Left lobe of liver (tissue), 2 donors: ENCODE results near the gene POC5. TPM values are rescaled to one million over a fixed set of nuclear protein-coding genes. Genes with fewer than 3 reads are reported as not detected.
A peak's percentile ranks its signal among the peaks of the same experiment; 100 is the strongest.
"Not testable (repeated sequence)": the region's sequence is repeated elsewhere in the genome, so short reads cannot be mapped to it uniquely, and the experiment has no call there.

Experiments
- ATAC-seq: fragments of 200-7000 bp; cut with Tn5 transposase; one replicate; pipeline ENCODE4 v1.9.1; 2020; ENCODE audit warnings: mild to moderate bottlenecking, moderate library complexity
- DNase-seq: peaks from one replicate; pipeline ENCODE4 v3.0.0-alpha.2; 2020; ENCODE audit warnings: low spot score
- total RNA-seq: library from RNA; stranded (reverse); gene quantifications from one replicate; pipeline ENCODE4 v1.2.1, GENCODE V29; 2021
- donor health status: DM: no; HTN: no; CAD: no; lungs with moderate emphysema.
- donor health status: DM: no; HTN: yes; CAD: no.

The POC5 gene
- total RNA-seq, 1 donor from 2014 or later = 2.8 TPM

DNA sequence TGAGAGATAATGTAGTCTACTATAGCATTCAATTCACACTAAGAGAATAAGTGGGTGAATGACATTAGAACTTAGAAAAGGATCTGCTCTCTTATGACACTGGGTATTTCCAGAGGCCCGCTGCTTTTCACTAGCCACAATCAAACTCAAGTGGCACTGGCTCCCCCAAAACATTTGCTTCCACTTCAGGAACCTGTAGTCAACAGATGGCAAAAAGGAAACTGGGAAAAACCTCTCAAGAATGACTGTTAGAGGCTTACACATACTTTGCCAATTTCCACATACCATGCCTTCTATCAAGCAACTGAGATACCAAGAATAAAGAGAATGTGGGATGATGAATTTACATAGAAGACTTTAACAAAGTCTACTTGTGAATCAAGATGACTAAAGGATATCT, 11.2 kb downstream of the POC5 start:
- DNase-seq (no peak), ATAC-seq (no peak)

DNA sequence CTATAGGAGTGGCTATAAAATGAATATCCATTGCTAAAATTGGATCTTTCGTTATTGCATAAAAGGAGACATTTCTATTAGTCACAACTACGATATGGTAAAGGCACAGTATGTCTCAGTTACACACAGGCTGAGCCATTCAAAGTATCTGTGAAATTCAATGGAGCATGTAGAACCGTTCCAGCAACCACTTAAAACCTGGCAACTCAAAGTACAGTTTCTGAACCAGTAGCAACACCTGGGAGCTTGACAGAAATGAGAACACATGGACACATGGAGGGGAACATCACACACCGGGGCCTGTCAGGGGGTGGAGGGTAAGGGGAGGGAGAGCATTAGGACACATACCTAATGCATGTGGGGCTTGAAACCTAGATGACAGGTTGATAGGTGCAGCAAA, 15.4 kb downstream of the POC5 start:
- ATAC-seq (no peak), DNase-seq (no peak)

DNA sequence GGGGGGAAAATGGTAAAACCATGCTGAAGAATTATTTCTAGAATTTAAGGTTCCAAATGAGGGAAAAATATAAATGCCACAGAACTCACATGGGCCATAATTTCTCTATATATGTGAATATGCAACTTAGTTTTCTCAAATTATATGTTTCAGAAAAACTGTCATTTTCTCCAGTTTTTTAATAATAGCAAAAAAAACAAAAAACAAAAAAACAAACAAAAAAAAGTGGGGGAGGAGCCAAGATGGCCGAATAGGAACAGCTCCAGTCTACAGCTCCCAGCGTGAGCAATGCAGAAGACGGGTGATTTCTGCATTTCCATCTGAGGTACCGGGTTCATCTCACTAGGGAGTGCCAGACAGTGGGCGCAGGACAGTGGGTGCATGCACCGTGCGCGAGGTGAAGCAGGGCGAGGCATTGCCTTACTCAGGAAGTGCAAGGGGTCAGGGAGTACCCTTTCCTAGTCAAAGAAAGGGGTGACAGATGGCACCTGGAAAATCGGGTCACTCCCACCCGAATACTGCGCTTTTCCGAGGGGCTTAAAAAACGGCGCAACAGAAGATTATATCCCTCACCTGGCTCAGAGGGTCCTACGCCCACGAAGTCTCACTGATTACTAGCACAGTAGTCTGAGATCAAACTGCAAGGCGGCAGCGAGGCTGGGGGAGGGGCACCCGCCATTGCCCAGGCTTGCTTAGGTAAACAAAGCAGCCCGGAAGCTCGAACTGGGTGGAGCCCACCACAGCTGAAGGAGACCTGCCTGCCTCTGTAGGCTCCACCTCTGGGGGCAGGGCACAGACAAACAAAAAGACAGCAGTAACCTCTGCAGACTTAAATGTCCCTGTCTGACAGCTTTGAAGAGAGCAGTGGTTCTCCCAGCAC, 21.5 kb downstream of the POC5 start:
- ATAC-seq, DNase-seq: not testable (repeated sequence)

DNA sequence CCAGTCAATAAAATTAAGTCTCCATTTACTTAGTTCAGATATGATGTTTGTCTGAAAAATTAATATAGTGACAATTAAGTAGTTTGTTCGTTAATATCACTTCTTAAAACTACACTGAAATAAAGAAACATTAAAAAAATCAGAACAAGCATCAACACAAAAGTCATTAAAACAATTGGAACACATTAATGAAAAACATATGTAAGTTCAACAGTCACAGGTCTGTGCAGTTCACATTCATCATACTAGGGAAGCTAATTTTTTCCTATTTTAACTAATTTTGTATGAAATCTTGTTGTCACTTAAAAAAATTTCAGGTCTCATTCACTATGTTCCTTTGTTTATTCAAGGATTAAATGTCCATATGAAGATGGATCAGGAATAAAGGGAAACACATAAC, 22.5 kb downstream of the POC5 start:
- DNase-seq = no peak
- ATAC-seq = no peak

DNA sequence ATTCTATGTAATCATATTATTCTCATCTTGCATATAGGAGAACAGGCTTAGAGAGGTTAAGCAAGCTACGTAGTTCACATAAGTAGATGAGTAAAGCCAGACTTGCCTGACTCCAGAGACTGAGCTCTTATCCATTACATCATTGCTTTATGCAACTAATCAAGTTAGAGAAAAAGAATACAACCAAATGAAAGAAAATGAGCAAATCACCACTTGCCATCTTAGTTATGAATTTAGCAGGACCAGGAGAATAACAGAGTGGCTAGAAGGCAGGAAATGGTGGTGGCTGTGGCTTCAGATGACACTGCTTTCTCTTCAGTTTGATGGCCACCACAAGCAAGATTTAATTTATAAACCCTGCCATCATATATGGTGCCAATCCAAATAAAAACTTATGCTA, 26.6 kb downstream of the POC5 start:
- ATAC-seq (no peak), DNase-seq (no peak)

DNA sequence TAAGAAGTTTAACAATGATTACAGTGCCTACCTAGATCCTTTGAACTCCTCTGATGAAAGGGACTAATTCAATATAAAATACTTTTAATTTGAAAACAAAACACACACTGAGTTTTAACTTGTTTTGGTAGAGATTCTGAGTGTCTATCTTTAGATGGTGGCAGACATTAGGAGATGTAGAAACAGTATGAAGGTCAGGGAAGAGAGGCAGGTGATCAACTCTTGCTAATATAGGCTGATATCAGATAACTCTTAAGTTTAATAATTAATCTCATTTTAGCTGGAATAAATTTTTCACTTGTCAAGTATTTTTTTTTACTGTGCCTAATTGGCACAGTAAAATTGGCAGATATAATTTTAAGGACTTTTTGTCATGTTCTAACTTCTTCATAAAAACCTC, 30.8 kb downstream of the POC5 start:
- ATAC-seq = no peak

DNA sequence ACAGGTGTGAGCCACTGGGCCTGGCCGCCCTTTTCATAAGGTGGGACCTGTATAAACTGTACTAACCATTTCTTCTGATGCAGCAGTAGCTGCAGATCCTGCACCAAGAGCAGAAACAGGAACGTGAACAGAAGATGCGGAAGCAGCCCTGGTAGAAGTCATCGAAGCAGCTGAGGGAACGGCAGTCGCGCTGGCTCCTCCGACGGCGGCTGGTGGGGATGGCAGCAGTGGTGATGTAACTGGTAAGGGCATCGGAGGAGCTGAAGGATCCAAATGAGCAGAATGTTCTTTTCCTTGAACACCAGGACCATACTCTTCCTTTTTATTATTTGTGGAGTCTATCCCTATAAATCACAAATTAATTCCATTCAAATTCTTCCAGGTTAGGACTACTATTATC, 32.1 kb downstream of the POC5 start:
- no peak for ATAC-seq
- no peak for DNase-seq

More for the DNA sequence above, 30.8 kb downstream of the POC5 start:
- DNase-seq = no peak

DNA sequence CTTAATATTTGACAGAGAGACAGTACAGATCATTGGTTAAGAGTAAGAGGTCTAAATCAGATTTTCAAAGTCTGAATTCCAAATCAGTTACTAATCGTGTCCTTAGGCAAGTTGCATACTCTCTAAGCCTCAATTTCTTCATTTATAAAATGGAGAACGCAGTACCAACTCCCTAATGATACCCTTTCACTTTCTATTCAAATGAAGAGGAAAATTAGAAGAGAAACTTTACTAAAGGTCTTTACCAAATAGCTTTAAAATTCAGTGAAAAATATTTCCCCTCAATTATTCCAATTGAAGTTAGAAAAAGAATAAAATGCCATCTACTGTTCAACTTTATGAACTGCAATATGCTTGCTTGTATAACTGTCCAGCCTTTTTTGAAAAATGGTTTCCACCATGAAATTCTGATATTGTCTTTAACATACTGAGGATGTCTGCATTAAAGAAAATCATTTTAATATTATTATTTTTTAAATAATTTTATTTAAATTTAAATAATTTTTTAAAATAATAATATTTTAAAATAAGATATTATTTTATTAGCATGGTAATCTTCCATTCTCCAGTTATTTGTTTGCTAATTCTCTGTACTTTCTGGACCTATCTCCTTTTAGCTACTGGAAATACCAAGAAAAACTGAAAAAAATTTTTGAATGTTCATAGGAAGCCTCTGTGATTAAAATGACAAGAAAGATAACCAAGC, 36.0 kb downstream of the POC5 start:
- no peak for DNase-seq
- ATAC-seq = peak; percentile 79

DNA sequence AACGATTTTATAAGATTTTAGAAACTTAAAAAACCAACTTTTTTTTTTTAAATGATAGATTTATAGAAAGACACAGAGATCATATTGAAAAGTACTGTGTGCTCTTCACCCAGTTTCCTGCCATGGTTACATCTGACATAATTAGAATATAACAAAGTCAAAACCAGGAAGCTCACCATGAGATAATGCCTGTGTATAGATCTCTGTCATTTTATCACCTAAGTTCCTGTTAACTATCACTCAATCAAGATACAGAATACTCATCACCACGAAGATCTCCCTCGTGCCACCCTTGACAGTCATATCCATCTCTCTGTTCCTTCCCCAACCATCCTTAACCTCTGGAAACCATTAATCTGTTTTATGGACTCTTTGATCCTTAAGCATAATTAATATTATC, 39.1 kb downstream of the POC5 start:
- DNase-seq (no peak), ATAC-seq (no peak)

DNA sequence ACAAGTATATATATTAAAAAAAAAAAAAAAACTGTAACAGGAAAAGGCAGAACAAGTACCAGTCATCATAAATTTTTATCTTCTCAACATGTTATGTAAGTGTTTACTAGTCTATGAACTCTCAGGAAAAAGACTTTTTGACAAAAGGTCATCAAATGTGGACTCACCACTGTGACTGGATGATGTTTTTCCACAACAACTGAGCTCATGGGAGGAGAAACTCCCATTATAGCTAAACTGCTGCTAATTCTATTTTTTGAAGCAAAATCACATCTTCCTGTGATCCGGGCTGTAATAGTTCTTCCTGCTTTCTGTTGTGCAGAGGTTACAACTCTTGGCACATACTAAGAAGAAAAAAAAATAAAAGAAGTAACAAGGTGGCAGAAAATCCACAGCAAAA, 39.6 kb downstream of the POC5 start:
- DNase-seq (no peak), ATAC-seq (peak; percentile 57)

DNA sequence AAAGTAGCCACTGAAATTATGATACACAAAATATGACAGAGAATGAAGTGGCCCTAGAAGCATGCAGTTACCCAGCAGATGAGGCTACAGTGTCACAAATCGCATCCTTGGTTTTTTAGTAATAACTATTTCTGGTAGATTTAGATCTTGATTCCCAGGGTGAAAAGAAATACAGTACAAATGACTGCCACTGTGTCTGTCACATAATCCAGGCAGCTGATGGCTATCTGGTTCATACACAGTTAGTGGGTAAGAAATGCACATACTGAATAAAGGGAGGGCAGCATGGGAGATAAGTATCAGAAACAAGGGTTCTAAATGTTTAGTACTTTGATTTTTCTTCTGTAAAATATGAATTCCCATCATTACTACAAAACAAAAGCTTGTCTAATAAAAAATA, 41.5 kb downstream of the POC5 start:
- DNase-seq (no peak), ATAC-seq (no peak)

DNA sequence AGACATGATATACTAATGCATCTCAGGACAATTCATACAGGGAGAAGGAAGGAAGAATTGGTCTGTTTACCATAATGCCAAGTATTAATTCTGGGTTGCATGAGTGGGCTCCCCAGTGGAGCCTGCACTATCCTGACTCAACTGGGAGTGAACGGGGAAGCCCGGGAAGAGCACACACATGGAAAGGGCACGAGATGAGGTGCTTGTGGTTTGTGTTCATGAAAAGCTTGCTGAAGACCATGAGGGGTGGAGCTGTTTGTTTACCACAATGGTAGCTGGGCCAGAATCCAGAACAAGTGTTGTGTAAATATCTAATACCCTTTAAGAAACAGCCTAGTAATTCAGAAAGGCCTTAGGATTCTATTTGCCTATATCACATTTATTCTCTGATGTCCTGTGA, 44.6 kb downstream of the POC5 start:
- DNase-seq (no peak), ATAC-seq (no peak)

DNA sequence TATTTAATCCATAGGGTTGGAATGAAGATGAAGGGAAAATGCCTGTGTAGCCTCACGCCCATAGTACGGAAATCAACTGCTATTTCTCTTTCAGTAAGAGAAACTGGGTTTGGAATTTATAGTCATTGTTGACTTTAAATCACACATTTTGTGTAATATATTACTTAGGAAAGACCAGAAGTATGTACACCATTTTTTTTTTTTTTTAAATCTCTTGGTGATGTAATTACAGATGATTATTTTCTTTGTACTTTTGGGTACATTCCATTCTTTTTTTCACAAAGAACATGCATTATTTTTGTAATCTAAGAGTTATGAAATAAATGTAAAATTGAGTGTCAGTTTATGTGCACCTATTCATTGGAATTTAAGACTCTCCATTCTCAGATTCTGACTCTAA, 45.7 kb downstream of the POC5 start:
- ATAC-seq (no peak), DNase-seq (no peak)

DNA sequence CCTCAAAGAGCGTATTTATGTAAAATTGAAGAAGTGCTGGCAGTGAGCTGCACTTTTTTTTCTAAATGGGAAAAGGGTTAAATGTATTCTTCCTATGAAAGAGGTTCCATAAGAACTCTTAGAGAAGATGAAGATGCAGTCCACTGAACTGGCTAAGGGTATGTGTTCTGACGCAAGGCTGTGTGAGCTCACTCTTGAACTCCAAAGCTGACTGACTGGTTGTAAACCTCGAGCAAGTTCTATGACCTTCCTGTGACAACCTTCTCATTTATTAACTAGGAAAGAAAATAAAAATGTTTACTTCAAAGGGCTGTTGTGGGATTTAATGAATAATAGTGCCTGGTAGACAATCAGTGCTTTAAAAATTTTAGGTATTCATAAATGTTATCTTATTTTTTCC, 46.7 kb downstream of the POC5 start:
- DNase-seq = no peak
- peak; percentile 27 for ATAC-seq

DNA sequence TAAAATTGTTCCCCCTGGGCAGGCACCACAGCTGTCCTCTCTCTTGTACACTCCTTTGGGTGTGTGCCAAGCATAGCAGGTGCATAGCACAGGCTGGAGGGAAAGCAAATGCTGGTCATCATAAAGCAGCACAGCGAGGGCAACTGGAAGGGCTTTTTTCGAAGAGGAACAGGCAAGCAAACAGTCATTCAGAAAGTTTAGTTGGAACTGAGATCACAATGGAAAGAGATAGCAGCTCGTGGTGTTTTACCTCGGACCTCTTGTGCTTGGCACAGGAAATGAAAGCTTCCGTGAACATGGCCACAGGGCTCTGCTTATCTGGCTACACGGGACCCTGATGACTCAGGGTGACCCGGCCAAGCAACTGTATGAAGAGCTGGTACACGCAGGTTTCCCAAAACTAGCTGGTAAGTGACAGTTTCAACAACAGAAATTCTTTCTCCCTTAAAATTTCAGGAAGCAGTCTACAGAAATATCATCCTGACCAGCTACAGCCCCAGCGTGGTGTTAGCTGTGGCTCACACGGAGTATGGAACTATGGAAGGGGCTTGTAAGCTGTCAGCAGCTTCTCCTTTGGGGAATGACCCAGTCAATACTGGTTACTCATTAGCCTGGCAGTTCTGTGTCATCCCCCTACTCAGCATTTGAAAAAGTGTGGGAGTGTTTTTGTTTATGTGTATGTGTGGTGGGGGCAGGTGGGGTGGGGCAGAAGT, 48.1 kb downstream of the POC5 start:
- peak; percentile 86 for ATAC-seq
- peak; percentile 54 for DNase-seq

DNA sequence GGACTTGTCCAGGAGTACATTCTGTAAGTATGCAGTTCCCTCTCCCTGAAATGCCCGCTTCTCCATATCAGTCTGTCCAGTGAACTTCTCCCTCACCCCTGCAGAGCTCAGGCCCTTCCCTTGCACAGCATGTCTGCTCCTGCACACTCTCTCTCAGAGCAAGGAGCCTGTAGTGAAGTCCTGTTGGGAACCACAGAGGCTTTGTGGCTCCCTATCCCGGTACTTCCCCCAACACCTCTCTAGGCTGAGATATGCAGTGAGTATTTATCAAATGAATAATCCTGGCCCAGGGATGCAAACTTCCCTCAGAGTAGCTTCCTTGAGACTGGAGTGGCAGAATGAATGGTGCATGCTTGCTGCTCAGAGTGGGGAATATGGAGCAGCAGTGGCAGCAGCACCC, 48.8 kb downstream of the POC5 start:
- peak; percentile 12 for ATAC-seq

DNA sequence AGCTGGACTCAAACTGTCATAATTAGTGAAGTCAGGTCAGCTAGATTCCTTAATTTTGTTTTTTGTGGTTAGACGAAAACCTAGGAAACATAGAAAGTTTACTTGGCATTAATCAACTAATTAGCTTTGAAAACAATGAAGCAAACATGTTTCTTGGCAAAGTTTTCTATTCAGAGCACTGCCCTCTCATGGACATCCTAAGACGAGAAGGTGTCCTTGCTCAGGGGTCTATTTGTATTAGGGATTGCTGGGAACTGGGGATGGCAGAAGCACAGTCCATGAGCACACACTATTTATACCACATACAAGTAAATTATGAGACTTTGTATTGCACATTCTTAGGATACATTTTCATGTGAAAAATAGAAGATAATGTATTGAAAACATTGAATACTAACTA, 49.7 kb downstream of the POC5 start:
- ATAC-seq = no peak
- DNase-seq = no peak

More for the DNA sequence above, 48.8 kb downstream of the POC5 start:
- DNase-seq = no peak

DNA sequence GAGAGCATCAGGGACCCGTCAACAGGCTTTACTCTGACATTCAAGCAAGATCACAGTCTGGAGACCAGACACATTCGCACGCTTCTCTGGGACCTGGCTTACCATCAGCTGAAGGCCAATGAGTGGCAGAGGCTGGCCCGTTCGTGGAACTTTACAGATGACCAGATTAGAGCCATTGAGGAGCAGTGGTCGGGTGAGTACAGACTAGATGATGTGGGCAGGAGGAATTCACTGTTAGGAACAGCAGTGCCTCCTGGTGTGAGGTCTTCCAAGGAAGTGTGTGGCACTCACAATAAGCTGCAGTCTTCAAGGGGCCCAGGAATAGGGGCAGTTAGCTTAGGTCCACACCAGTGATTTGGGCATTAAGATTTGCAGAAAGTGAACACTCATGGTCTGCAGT, 50.4 kb downstream of the POC5 start:
- DNase-seq = no peak
- ATAC-seq = no peak

DNA sequence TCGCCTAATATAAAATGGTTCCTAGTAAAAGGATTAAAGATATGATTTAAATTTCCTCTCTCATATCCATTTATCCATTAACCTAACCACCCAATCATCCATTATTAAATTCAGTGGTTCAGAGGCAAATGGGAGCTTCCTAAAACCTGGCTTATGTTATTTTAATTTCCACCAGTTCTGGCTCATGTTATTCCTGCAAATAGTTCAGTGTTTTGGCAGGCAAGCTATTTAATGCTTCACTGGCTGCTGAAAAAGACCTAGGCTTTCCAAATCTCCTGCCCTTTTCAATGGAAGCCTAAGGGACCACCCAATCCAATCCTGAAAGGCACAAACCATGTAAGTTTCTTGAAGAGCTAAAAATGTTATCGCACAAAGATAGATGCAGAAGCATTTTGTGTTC, 52.3 kb downstream of the POC5 start:
- DNase-seq (no peak), ATAC-seq (no peak)

DNA sequence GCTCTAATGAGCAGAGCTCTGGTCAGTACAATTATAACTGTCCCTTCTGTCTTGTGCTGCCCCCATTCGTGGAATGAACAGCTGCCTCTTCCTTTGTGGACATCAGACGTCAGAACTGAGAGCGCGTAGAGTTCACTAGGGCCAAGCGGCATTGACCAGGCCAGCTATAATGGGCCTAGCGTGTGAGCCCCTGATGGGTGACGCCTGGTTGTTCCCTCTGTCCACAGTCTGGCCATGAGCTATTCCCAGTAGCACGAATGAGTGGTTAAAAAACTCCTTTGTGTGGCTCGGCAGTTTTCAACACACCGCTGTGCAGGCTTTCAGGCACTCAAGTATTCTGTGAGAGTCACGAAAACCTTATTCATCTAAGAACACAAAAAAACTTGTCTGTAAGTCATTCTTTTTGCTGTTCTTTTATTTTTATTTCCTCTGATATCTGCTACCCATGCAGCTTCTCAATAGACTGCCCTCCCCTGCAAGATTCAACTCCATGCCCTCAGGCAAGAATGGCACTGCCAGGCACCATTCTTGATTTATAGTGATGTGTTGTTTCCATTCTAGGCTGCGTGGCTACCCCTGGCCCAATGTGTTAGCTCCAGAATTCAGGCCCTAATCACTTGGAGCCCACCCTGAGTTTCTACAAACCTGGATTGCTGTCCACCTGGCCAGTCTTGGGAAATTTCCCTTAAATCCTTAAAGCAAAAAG, 53.5 kb downstream of the POC5 start:
- DNase-seq = no peak
- ATAC-seq = no peak

DNA sequence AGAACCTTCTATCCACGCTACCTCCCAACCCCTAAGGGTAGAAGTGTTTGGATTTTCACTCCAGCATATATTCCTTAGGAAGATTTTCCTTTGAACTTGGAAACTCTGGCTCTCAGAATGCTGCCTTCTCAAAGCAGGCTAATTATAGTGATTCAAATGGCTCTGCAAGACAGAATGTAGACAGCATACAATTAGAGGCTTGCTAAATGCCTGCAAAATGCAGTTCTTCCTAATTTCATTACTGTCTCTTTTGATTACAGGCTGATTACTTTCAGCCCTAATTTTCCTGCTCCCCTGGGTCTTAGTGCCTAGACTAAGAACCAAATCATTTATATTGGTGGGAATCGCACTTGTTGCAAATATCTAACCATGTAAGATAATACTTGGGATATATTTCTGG, 55.2 kb downstream of the POC5 start:
- ATAC-seq (no peak), DNase-seq (no peak)
